Smooth muscle cell (in vitro differentiated cells): ENCODE results near the gene KCNC3. TPM values are rescaled to one million over a fixed set of nuclear protein-coding genes. Genes with fewer than 3 reads are reported as not detected.

Experiments
- DNase-seq: peaks from one replicate; lab custom pipeline; 2025; ENCODE audit not compliant: unreplicated experiment; lab: John Stamatoyannopoulos, UW
- H2AFZ ChIP-seq: fragments of 200-600 bp; sonication (generic); 2 replicates; pipeline ENCODE4 v1.6.0; 2016; ENCODE audit warnings: antibody characterized with exemption, low read depth, mild to moderate bottlenecking
- H3F3A ChIP-seq: fragments of 200-600 bp; sonication (generic); 2 replicates; pipeline ENCODE4 v1.6.0; 2017; ENCODE audit warnings: antibody characterized with exemption, low read depth
- H3K27ac ChIP-seq: fragments of 200-600 bp; sonication (generic); 2 replicates; pipeline ENCODE4 v1.5.1; 2016; ENCODE audit warnings: low read depth, mild to moderate bottlenecking
- H3K27me3 ChIP-seq: fragments of 200-600 bp; sonication (generic); 2 replicates; pipeline ENCODE4 v1.6.1; 2016; ENCODE audit warnings: low read depth, mild to moderate bottlenecking
- H3K36me3 ChIP-seq: fragments of 200-600 bp; sonication (generic); 2 replicates; pipeline ENCODE4 v1.5.1; 2016; ENCODE audit warnings: low read depth
- H3K4me1 ChIP-seq: fragments of 200-600 bp; sonication (generic); 2 replicates; pipeline ENCODE4 v1.5.1; 2016; ENCODE audit warnings: low read depth
- H3K4me2 ChIP-seq: fragments of 200-600 bp; sonication (generic); 2 replicates; pipeline ENCODE4 v1.6.0; 2016; ENCODE audit warnings: mild to moderate bottlenecking
- H3K4me3 ChIP-seq: fragments of 200-600 bp; sonication (generic); 2 replicates; pipeline ENCODE4 v1.5.1; 2016; ENCODE audit warnings: mild to moderate bottlenecking
- H3K79me2 ChIP-seq: fragments of 200-600 bp; sonication (generic); 2 replicates; pipeline ENCODE4 v1.6.0; 2016; ENCODE audit warnings: low read depth, mild to moderate bottlenecking
- H3K9ac ChIP-seq: fragments of 200-600 bp; sonication (generic); 2 replicates; pipeline ENCODE4 v1.6.0; 2016; ENCODE audit warnings: low read depth
- H3K9me3 ChIP-seq: fragments of 200-600 bp; sonication (generic); replicated peaks from 2 replicates; pipeline ENCODE4 v1.5.1; 2016; ENCODE audit warnings: low read depth
- H4K20me1 ChIP-seq: fragments of 200-600 bp; sonication (generic); 2 replicates; pipeline ENCODE4 v1.6.0; 2016; ENCODE audit warnings: low read depth
- WGBS: methylation state at CpG from one replicate; pipeline ENCODE4 v1.1.7; 2016; ENCODE audit warnings: low lambda C conversion rate; 5-methylcytosine and 5-hydroxymethylcytosine counted together
- polyA plus RNA-seq: library from polyadenylated mRNA; unstranded; fragments of >200 nt; fragmentation: Nextera tagmentation; extraction: Ambion mirVana; gene quantifications from 2 replicates; pipeline ENCODE4 v1.2.1, GENCODE V29; 2016
- total RNA-seq: library from RNA; depleted of rRNA; stranded (reverse); fragments of >200 nt; gene quantifications from 2 replicates; pipeline ENCODE4 v1.2.3, GENCODE V29; 2014
- TF ChIP-seq, protein P1 (sequence below): fragments of 200-600 bp; sonication (generic); IDR thresholded peaks from 2 replicates; pipeline ENCODE4 v1.5.1; 2017; ENCODE audit warnings: borderline replicate concordance, mild to moderate bottlenecking, antibody characterized with exemption; ENCODE audit not compliant: insufficient read depth, poor library complexity, severe bottlenecking

Gene KCNC3
- total and polyA plus RNA-seq, 2 experiments from 2014 or later = 0.46 to 1.4 TPM

DNA sequence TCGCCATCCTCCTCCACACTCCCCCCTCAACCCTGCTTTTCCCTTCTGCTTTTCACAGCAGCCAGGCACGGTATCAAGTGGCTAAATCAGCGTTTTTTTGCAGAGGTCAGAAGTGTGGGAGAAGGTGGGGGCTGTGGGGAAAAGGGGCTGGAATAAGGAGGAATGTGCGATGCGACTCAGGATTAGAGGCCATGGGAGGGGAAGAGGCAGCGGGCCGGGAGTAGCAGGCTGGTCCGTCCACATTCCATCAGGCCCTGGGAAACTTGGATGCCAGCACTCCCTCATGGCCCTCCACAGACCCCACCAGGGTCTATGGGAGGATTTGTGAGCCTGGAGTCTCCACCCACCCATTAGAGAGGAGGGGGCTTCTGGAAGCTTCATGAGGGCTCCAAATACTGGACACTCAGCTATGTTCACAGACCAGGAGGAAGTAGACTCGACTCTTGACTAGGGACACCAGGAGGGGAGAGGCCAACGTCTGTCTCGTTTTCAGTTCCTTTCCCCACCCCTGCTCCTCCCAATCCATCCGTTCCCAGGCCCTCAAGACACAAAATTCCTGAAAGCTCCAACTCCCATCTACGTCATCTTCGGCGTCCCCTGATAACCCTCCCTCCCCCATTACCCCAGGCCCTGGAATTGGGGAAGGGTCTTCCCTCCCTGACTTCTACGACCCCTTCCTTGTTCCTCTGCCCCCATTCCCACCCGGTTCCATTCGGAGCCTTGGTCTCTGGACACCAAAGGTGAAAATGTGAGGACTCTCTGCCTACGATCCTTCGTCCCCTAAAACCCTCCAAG lies 3.3 kb upstream of the KCNC3 start:
- peak overlapping the region; percentile 82 for H3K27ac ChIP-seq

DNA sequence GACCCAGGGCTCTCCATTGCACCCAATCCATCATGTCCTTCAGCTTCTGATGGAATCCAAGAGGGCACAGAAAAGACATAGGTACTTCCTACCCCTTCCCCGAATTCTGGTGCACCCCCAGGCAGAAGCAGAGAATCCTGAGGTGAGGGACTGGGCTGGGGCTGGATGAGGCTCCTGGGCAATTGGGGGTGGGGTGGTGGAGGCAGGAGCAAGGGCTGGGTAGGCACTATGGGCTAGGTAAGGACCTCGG lies 2.7 kb upstream of the KCNC3 start:
- H3K36me3 ChIP-seq = no peaks in the 10 kb centered on the region
- H3K4me2 ChIP-seq = peak overlapping the region; percentile 90
- 29% methylated on average over 2 of the region's 2 CpGs for WGBS
- peaks cover 13% of the 10 kb centered on the region for H3K4me1 ChIP-seq
- H3K79me2 ChIP-seq = no peaks in the 10 kb centered on the region
- DNase-seq = no peak
- H3K27me3 ChIP-seq = peaks cover 11% of the 10 kb centered on the region
- H3K27ac ChIP-seq = no peak overlapping the region
- H3K9me3 ChIP-seq = no peaks in the 10 kb centered on the region
- peaks cover 11% of the 10 kb centered on the region for H4K20me1 ChIP-seq
- peak overlapping the region; percentile 51 for H3K4me3 ChIP-seq
- peaks cover 14% of the 10 kb centered on the region for H3F3A ChIP-seq
- H3K9ac ChIP-seq = no peak overlapping the region
- TF ChIP-seq, protein P1, sequence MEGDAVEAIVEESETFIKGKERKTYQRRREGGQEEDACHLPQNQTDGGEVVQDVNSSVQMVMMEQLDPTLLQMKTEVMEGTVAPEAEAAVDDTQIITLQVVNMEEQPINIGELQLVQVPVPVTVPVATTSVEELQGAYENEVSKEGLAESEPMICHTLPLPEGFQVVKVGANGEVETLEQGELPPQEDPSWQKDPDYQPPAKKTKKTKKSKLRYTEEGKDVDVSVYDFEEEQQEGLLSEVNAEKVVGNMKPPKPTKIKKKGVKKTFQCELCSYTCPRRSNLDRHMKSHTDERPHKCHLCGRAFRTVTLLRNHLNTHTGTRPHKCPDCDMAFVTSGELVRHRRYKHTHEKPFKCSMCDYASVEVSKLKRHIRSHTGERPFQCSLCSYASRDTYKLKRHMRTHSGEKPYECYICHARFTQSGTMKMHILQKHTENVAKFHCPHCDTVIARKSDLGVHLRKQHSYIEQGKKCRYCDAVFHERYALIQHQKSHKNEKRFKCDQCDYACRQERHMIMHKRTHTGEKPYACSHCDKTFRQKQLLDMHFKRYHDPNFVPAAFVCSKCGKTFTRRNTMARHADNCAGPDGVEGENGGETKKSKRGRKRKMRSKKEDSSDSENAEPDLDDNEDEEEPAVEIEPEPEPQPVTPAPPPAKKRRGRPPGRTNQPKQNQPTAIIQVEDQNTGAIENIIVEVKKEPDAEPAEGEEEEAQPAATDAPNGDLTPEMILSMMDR = no peak
- H2AFZ ChIP-seq = no peak overlapping the region

More for the DNA sequence above, 3.3 kb upstream of the KCNC3 start:
- peak overlapping the region; percentile 51 for H3K4me3 ChIP-seq
- 8% methylated on average over 20 of the region's 20 CpGs for WGBS
- DNase-seq = no peak
- H4K20me1 ChIP-seq = peaks cover 6% of the 10 kb centered on the region
- peaks cover 13% of the 10 kb centered on the region for H3K4me1 ChIP-seq
- peaks cover 14% of the 10 kb centered on the region for H3F3A ChIP-seq
- TF ChIP-seq, protein P1 = no peak
- H3K4me2 ChIP-seq = peak overlapping the region; percentile 90
- H2AFZ ChIP-seq = peak overlapping the region; percentile 23
- no peaks in the 10 kb centered on the region for H3K36me3 ChIP-seq
- no peaks in the 10 kb centered on the region for H3K9me3 ChIP-seq
- no peaks in the 10 kb centered on the region for H3K79me2 ChIP-seq
- H3K27me3 ChIP-seq = peaks cover 6% of the 10 kb centered on the region
- H3K9ac ChIP-seq = peak overlapping the region; percentile 61

DNA sequence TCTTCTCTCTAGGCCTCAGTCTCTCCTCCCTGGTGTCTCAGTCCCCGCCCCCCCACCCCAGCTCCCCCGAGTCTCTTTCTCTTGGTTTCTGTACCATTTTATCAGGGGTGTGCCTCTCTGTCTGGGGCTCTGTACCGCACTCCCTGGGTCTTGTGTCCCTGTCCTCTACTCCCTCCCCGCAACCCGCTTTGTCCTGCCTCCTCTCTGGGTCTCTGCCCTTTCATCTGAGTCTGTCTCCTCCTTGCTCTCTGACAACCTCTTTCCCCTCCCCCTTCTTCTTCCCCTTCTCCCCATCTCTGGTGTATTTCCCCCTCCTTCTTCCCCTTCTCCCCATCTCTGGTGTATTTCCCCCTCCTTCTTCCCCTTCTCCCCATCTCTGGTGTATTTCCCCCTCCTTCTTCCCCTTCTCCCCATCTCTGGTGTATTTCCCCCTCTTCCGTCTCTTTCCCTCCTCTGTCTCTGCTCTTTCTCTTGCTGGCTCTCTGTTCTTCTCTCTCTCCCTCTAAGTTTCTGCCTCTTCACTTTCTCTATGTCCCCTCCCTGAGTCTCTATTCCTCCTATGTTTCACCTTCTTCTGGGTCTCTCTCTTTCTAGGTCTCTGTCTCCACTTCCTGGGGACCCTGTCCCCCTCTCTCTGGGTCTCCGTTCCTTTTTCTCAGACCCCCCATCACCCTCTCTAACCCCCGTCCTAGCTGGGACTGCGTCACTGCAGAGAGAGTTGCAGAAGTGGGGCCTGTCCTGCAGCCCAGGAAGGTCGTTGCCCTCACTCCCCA lies 2.2 kb upstream of the KCNC3 start:
- Histone ChIP-seq H3K79me2 (no peaks in the 10 kb centered on the region), H3K9me3 (no peaks in the 10 kb centered on the region), H3F3A (peaks cover 14% of the 10 kb centered on the region), H3K4me2 (peak overlapping the region; percentile 90), H3K4me1 (peaks cover 16% of the 10 kb centered on the region), H3K4me3 (peak overlapping the region; percentile 51), H3K9ac (no peak overlapping the region), H2AFZ (no peak overlapping the region), H3K27ac (no peak overlapping the region), H3K27me3 (peaks cover 16% of the 10 kb centered on the region), H3K36me3 (no peaks in the 10 kb centered on the region), H4K20me1 (peaks cover 16% of the 10 kb centered on the region)
- WGBS = 21% methylated on average over 6 of the region's 10 CpGs
- DNase-seq = no peak
- TF ChIP-seq, protein P1 = no peak
